HepG2 (cell line): ENCODE results near the gene KCNH1.

Experiments used
- ELF4 ChIP-seq: sonication (generic); formaldehyde crosslinking; IDR thresholded peaks from 2 replicates; pipeline ENCODE4 v1.5.0; 2020; ENCODE audit warnings: missing genetic modification reagents, mild to moderate bottlenecking, moderate library complexity, borderline replicate concordance
- STAT5B ChIP-seq: sonication (generic); formaldehyde crosslinking; IDR thresholded peaks from 2 replicates; pipeline ENCODE4 v1.4.0; 2020; ENCODE audit warnings: missing genetic modification reagents
- TFE3 ChIP-seq: IDR thresholded peaks from 2 replicates; pipeline ENCODE4 v1.6.1; 2016
- TRIM24 ChIP-seq: sonication (generic); formaldehyde crosslinking; IDR thresholded peaks from 2 replicates; pipeline ENCODE4 v1.8.0; 2022; ENCODE audit warnings: mild to moderate bottlenecking, missing genetic modification reagents
- ZNF367 ChIP-seq: sonication (generic); formaldehyde crosslinking; IDR thresholded peaks from 2 replicates; pipeline ENCODE4 v1.4.0; 2020; ENCODE audit warnings: missing genetic modification reagents, borderline replicate concordance
- ZNF549 ChIP-seq: sonication (generic); formaldehyde crosslinking; IDR thresholded peaks from 2 replicates; pipeline ENCODE4 v1.5.0; 2020; ENCODE audit warnings: missing genetic modification reagents
- ZNF713 ChIP-seq: sonication (generic); formaldehyde crosslinking; IDR thresholded peaks from 2 replicates; pipeline ENCODE4 v1.4.0; 2020; ENCODE audit warnings: mild to moderate bottlenecking, missing genetic modification reagents
- ZZZ3 ChIP-seq: sonication (generic); formaldehyde crosslinking; IDR thresholded peaks from 2 replicates; pipeline ENCODE4 v1.4.0; 2020; ENCODE audit warnings: missing genetic modification reagents, mild to moderate bottlenecking, borderline replicate concordance

DNA sequence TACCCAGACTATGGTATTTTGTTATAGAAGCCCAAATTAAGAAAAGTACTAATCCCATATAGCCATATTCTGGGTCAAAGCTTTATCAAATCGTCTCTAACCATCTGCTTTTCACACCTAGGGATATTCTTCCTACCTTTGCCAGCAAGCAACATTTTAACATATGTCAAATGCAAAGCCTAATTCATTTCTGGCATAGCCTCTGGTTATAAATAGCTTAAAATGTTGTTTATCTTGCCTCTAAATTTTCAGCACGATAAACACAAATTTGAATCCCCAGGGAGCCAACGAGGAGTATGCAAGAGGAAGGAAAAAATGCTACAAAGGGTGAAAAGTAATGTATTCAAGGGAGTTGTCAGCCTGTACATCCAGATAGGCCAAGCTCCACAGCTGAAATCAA is 357.2 kb downstream of the KCNH1 start:
- TF ChIP-seq ZNF713 (CRISPR knock-in tag) (no peak), ELF4 (CRISPR knock-in tag) (no peak), ZNF367 (CRISPR knock-in tag) (no peak), ZZZ3 (CRISPR knock-in tag) (no peak), STAT5B (no peak), ZNF549 (CRISPR knock-in tag) (no peak), TFE3 (CRISPR knock-in tag) (no peak), TRIM24 (CRISPR knock-in tag) (no peak)
